LNCAP (cell line): ENCODE measurements around the gene WDR47.

Experiments used
- CTCF ChIP-seq: fragments of 450-650 bp; IDR thresholded peaks from 2 replicates; pipeline ENCODE4 v1.5.1; 2017; ENCODE audit warnings: mild to moderate bottlenecking

Gene WDR47

GRCh38 chr1:109083501-109083900 is 41.6 kb upstream of the WDR47 start:
- TF ChIP-seq CTCF = no peak

GRCh38 chr1:109080441-109081082 is 38.7 kb upstream of the WDR47 start:
- TF ChIP-seq CTCF = no peak

DNA sequence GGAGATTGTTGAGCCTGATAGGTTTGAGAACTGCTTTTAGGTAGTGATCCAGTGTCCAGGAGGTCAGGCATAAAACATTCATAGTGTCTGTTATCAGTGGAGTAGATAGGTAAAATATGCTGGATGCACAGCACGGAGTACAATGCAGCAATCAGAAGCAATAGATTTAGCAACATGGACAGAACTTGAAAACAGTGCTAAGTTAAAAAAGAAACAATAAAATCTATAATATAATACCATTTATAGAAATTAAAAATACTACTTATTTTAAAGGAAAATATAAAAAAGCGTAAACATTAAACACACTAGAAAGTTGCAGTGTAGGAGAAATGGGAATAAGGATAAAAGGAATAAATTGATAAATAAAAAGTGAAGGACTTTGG is 37.3 kb upstream of the WDR47 start:
- no peak for TF ChIP-seq CTCF

- TF ChIP-seq CTCF = no peak
Observed at GRCh38 chr1:109078317-109078716, 36.4 kb upstream of the WDR47 start.

DNA sequence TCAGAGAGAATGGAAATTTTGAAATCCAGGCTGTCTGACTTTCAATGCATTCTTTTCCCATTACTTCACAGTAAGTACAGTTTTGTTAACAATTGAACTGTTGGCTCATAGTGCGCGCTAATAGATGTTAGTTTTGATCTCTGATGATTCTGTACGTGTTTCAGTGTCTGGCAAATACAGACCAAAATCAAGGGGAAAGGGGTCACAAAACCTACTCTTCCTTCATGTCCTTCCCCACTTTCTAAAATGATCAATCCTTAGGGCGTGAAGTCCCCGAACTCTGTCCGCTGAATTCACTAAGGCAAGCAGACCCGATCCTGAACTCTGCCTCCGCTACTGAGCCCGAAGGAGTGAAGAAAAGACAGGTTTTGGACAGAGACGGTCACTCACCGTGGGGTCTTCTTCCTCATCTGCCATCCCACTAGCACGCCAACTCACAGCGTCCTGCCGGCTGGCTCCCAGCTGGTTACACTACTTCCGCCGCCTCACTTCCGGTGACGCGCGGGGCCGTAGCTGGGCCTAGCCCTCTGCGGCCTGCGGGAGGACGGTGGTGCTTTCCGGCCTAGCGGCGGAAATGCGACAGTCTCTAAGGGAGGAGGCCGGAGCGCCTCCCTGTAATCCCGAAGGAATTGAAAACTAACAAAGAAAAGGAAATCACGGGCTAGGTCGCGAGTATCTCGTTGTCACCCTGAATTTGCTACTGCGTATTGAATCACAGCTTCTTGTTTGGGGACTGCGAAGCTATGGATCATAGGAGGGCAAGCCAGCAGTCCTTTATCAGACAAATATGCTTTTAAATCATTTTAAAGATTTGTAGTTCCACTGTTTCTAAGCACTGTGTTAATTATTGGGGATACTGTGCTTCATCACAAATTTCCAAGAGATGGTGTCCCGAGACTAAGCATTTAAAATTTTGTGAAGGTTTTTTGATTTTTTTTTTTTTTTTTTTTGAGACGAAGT is 33.9 kb upstream of the WDR47 start, which contains the start of gene TAF13:
TAF13 (minus strand) TSS at position 473 of the 960 bp plus-strand sequence; CDS start at position 417, 56 bp downstream.
- no peak for TF ChIP-seq CTCF

DNA sequence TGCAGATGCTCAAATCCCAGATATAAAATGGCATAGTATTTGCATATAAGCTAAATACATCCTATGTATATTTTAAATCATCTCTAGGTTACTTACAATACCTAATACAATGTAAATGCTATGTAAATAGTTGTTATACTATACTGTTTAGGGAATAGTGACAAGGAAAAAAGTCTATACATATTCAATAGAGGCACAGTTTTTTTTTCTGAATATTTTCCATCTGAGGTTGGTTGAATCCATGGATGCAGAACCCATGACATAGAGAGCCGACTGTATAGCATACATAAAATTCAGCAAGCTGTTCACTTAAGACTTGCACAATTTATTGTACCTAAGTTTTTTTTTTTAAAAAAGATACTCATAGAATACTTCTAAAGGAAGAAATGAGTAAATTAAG is 27.4 kb upstream of the WDR47 start:
- no peak for TF ChIP-seq CTCF

DNA sequence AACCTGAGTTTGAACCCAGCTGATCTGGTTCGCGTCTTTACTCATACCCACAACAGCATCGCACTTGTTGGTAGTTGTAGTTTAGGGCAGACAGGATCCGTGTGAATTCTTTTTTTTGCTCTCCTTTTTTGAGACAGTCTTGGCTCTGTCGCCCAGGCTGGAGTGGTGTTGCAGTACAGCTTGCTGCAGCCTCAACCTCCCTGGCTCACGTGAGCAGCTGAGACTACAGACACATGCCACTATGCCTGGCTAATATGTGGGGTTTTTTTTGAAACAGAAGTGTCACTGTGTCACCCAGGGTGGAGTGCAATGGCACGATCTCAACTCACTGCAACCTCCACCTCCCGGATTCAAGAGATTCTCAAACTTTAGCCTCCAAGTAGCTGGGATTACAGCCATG is 26.0 kb upstream of the WDR47 start:
- no peak for TF ChIP-seq CTCF
